GM12864 (cell line): ENCODE results near the gene HACE1.

Experiments used
- DNase-seq: peaks from one replicate; pipeline ENCODE4 v3.0.0-alpha.2; 2011; ENCODE audit warnings: low read depth
- H3K4me3 ChIP-seq: 2 replicates; pipeline ENCODE4 v1.5.1; 2011; ENCODE audit warnings: mild to moderate bottlenecking, low read depth, low read length, control low read depth
- TF ChIP-seq, protein P1 (sequence below): IDR thresholded peaks from 2 replicates; pipeline ENCODE4 v1.5.1; 2011; ENCODE audit warnings: low read depth, mild to moderate bottlenecking, moderate library complexity, low read length, control low read depth, inconsistent platforms; ENCODE audit errors: missing control alignments

HACE1 gene

DNA sequence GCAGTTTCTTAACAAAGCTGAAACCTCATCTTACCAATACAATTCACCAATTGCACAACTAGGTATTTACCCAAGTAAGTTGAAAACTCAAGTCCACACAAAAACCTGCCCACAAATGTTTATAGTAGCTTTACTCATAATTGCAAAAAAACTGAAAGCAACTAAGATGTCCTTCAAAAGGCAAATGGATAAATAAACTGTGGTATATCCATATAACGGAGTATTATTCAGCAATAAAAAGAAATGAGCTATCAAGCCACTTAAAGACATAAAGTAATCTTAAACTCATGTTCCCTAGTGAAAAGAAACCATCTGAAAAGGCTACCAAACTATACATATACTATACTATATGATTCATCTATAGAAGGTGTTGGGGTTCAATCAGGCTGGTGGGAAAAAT is 179.7 kb downstream of the HACE1 start:
- DNase-seq: no peak
- H3K4me3 ChIP-seq: no peak overlapping the region
- TF ChIP-seq, protein P1, sequence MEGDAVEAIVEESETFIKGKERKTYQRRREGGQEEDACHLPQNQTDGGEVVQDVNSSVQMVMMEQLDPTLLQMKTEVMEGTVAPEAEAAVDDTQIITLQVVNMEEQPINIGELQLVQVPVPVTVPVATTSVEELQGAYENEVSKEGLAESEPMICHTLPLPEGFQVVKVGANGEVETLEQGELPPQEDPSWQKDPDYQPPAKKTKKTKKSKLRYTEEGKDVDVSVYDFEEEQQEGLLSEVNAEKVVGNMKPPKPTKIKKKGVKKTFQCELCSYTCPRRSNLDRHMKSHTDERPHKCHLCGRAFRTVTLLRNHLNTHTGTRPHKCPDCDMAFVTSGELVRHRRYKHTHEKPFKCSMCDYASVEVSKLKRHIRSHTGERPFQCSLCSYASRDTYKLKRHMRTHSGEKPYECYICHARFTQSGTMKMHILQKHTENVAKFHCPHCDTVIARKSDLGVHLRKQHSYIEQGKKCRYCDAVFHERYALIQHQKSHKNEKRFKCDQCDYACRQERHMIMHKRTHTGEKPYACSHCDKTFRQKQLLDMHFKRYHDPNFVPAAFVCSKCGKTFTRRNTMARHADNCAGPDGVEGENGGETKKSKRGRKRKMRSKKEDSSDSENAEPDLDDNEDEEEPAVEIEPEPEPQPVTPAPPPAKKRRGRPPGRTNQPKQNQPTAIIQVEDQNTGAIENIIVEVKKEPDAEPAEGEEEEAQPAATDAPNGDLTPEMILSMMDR: no peak
